GM11168 (cell line): Measurements from ENCODE around the gene CHIT1.

ENCODE experiments used
- in situ Hi-C: fragments of 300-500 bp; cut with MboI; formaldehyde crosslinking; loops from one replicate; pipeline ENCODE4 v1.12.0; 2022; ENCODE audit warnings: low sequenced_read_pairs; ENCODE audit not compliant: unreplicated experiment

Gene CHIT1

GRCh38 chr1:203199481-203199815 lies 30.0 kb downstream of the CHIT1 start:
- in situ Hi-C loops, result no loop called here

- in situ Hi-C loops, result no loop called here
Observed at GRCh38 chr1:203199002-203199401, 30.5 kb downstream of the CHIT1 start.

- in situ Hi-C loops, result no loop called here
Observed at GRCh38 chr1:203197625-203198024, 31.8 kb downstream of the CHIT1 start.

- in situ Hi-C loops, result no loop called here
Observed at GRCh38 chr1:203196371-203196770, 33.1 kb downstream of the CHIT1 start.

GRCh38 chr1:203190949-203191348 lies 38.5 kb downstream of the CHIT1 start:
- in situ Hi-C loops, result no loop called here

GRCh38 chr1:203189951-203190352 lies 39.5 kb downstream of the CHIT1 start:
- in situ Hi-C loops, result no loop called here

- in situ Hi-C loops, result no loop called here
Observed at GRCh38 chr1:203188686-203189232, 40.7 kb downstream of the CHIT1 start.

GRCh38 chr1:203187689-203188264 lies 41.7 kb downstream of the CHIT1 start:
- in situ Hi-C loops, result no loop called here

- in situ Hi-C loops, result no loop called here
Observed at GRCh38 chr1:203187304-203187685, 42.2 kb downstream of the CHIT1 start.

- in situ Hi-C loops, result no loop called here
Observed at GRCh38 chr1:203186446-203187303, 42.8 kb downstream of the CHIT1 start, which contains the start of gene CHI3L1. Gene CHI3L1 (minus strand): TSS chr1:203186704. CDS start chr1:203186623, 81 bp downstream.

GRCh38 chr1:203186091-203186445 lies 43.4 kb downstream of the CHIT1 start:
- in situ Hi-C loops, result no loop called here

GRCh38 chr1:203185585-203185984 lies 43.9 kb downstream of the CHIT1 start:
- in situ Hi-C loops, result no loop called here

- in situ Hi-C loops, result no loop called here
Observed at GRCh38 chr1:203185061-203185461, 44.4 kb downstream of the CHIT1 start.

GRCh38 chr1:203184467-203184866 lies 45.0 kb downstream of the CHIT1 start:
- in situ Hi-C loops, result no loop called here

- in situ Hi-C loops, result no loop called here
Observed at GRCh38 chr1:203183828-203184227, 45.6 kb downstream of the CHIT1 start.

- in situ Hi-C loops, result no loop called here
Observed at GRCh38 chr1:203182387-203182953, 47.0 kb downstream of the CHIT1 start.

GRCh38 chr1:203181586-203182386 lies 47.7 kb downstream of the CHIT1 start:
- in situ Hi-C loops, result no loop called here

- in situ Hi-C loops, result no loop called here
Observed at GRCh38 chr1:203180611-203181330, 48.7 kb downstream of the CHIT1 start.

- in situ Hi-C loops, result no loop called here
Observed at GRCh38 chr1:203179667-203180005, 49.8 kb downstream of the CHIT1 start.
